HG03378 (cell line): ENCODE data around the gene PCDHGB5.
"Not testable (repeated sequence)": the region's sequence is repeated elsewhere in the genome, so short reads cannot be mapped to it uniquely, and the experiment has no call there.

ENCODE experiments used
- ATAC-seq: cut with Tn5 transposase; IDR thresholded peaks from one replicate; pipeline ENCODE4 v1.9.1; 2021; ENCODE audit warnings: mild to moderate bottlenecking, moderate library complexity; ENCODE audit not compliant: unreplicated experiment

The PCDHGB5 gene

GRCh38 chr5:141409598-141410306, 12.0 kb downstream of the PCDHGB5 start:
- ATAC-seq: no peak

GRCh38 chr5:141411575-141411974, 13.8 kb downstream of the PCDHGB5 start:
- no peak for ATAC-seq

GRCh38 chr5:141412854-141413539, 15.2 kb downstream of the PCDHGB5 start, which contains the start of gene PCDHGA10:
TSS of gene PCDHGA10 (plus strand) at chr5:141412987. CDS start at chr5:141413176, 189 bp downstream.
- ATAC-seq: peak; percentile 70

- no peak for ATAC-seq
Measured at GRCh38 chr5:141413540-141414069, 15.9 kb downstream of the PCDHGB5 start.

- not testable (repeated sequence) for ATAC-seq
Measured at GRCh38 chr5:141414548-141415274, 17.0 kb downstream of the PCDHGB5 start.

- not testable (repeated sequence) for ATAC-seq
Measured at GRCh38 chr5:141415275-141415618, 17.5 kb downstream of the PCDHGB5 start.

GRCh38 chr5:141417494-141418172, 19.9 kb downstream of the PCDHGB5 start, which contains the start of gene PCDHGB7:
TSS of gene PCDHGB7 (plus strand) at chr5:141417677. CDS start at chr5:141417860, 183 bp downstream.
- ATAC-seq: peak; percentile 71

GRCh38 chr5:141419074-141419880, 21.5 kb downstream of the PCDHGB5 start:
- ATAC-seq: no peak

GRCh38 chr5:141420855-141421488, 23.2 kb downstream of the PCDHGB5 start, which contains the start of gene PCDHGA11:
TSS of gene PCDHGA11 (plus strand) at chr5:141421051. CDS start at chr5:141421228, 177 bp downstream.
- ATAC-seq: peak; percentile 50

GRCh38 chr5:141421489-141421855, 23.7 kb downstream of the PCDHGB5 start:
- ATAC-seq: no peak

- ATAC-seq: no peak
Measured at GRCh38 chr5:141422742-141423291, 25.1 kb downstream of the PCDHGB5 start.

- no peak for ATAC-seq
Measured at GRCh38 chr5:141427783-141428426, 30.2 kb downstream of the PCDHGB5 start.

GRCh38 chr5:141430332-141431113, 32.8 kb downstream of the PCDHGB5 start, which contains the start of gene PCDHGA12:
TSS of gene PCDHGA12 (plus strand) at chr5:141430507. CDS start at chr5:141430760, 253 bp downstream.
- ATAC-seq: peak; percentile 93

GRCh38 chr5:141431286-141431685, 33.5 kb downstream of the PCDHGB5 start:
- ATAC-seq: no peak

GRCh38 chr5:141432308-141432707, 34.6 kb downstream of the PCDHGB5 start:
- ATAC-seq: not testable (repeated sequence)

GRCh38 chr5:141432726-141433125, 35.0 kb downstream of the PCDHGB5 start:
- ATAC-seq: not testable (repeated sequence)

GRCh38 chr5:141434006-141434405, 36.3 kb downstream of the PCDHGB5 start:
- ATAC-seq: no peak

GRCh38 chr5:141437221-141437620, 39.5 kb downstream of the PCDHGB5 start:
- ATAC-seq: no peak
